H1 (cell line): ENCODE measurements around the gene AKAP9. TPM values are rescaled to one million over a fixed set of nuclear protein-coding genes. Genes with fewer than 3 reads are reported as not detected.

ENCODE experiments used
- CTCF ChIA-PET: fragments of 300-600 bp; sonication (Branson Sonifier 250); formaldehyde crosslinking; loops from one replicate; lab custom pipeline; 2021; ENCODE audit not compliant: partially characterized antibody; lab: Charles Lee
- POLR2A ChIA-PET: fragments of 300-600 bp; sonication (Branson Sonifier 250); formaldehyde crosslinking; loops from one replicate; lab custom pipeline; 2021; ENCODE audit warnings: inconsistent platforms; ENCODE audit not compliant: partially characterized antibody; lab: Charles Lee
- DNase-seq, 2 experiments: peaks; one replicate each; pipeline versions ENCODE4 v3.0.0 to v3.0.0-alpha.2; 2010 to 2022; ENCODE audit warnings: low spot score in 2 of 2, low read depth in 1 of 2, mixed read lengths in 1 of 2
- FAIRE-seq: peaks from 2 replicates; lab custom pipeline; 2011; peaks lifted over from hg19 to GRCh38; lab: Jason Lieb, UNC
- H2AFZ ChIP-seq: 2 replicates; pipeline ENCODE4 v1.8.1; 2012; ENCODE audit warnings: low read length, inconsistent platforms
- H2AK5ac ChIP-seq: 2 replicates; pipeline ENCODE4 v1.6.1; 2013; ENCODE audit warnings: low read depth, low read length
- H2BK120ac ChIP-seq: replicated peaks from 2 replicates; pipeline ENCODE3; 2013; ENCODE audit warnings: low read depth, low read length, inconsistent platforms
- H2BK12ac ChIP-seq: 2 replicates; pipeline ENCODE4 v1.6.1; 2013; ENCODE audit warnings: low read depth, low read length
- H2BK15ac ChIP-seq: 2 replicates; pipeline ENCODE4 v1.6.1; 2013; ENCODE audit warnings: low read length
- H2BK20ac ChIP-seq: 2 replicates; pipeline ENCODE4 v1.6.1; 2013; ENCODE audit warnings: low read length
- H2BK5ac ChIP-seq: 2 replicates; pipeline ENCODE4 v1.6.1; 2013; ENCODE audit warnings: low read depth, low read length
- H3K14ac ChIP-seq: 2 replicates; pipeline ENCODE4 v1.6.1; 2013; ENCODE audit warnings: inconsistent platforms; ENCODE audit not compliant: insufficient read length
- H3K18ac ChIP-seq: 2 replicates; pipeline ENCODE4 v1.6.1; 2013; ENCODE audit warnings: low read length; ENCODE audit errors: extremely low read depth
- H3K23ac ChIP-seq: 2 replicates; pipeline ENCODE4 v1.6.1; 2013; ENCODE audit warnings: inconsistent platforms; ENCODE audit not compliant: insufficient read length
- H3K23me2 ChIP-seq: 2 replicates; pipeline ENCODE4 v1.6.1; 2013; ENCODE audit warnings: low read depth, low read length
- H3K27ac ChIP-seq: 2 replicates; pipeline ENCODE4 v1.6.1; 2011; ENCODE audit warnings: low read depth, low read length, inconsistent platforms
- H3K27me3 ChIP-seq, 4 experiments: replicated peaks in 1 of 4; 1 replicate in 1 of 4; 2 replicates in 3 of 4; pipeline versions ENCODE4 v1.6.1 to v1.8.1; 2011 to 2013; ENCODE audit warnings: low read length in 3 of 4, mild to moderate bottlenecking in 3 of 4, inconsistent platforms in 2 of 4, mixed read lengths in 2 of 4, moderate library complexity in 1 of 4; ENCODE audit not compliant: control insufficient read depth in 3 of 4, insufficient read depth in 3 of 4; ENCODE audit errors: extremely low read depth in 1 of 4
- H3K36me3 ChIP-seq, 4 experiments: 2 replicates each; pipeline versions ENCODE4 v1.6.1 to v1.8.1; 2011 to 2013; ENCODE audit warnings: mild to moderate bottlenecking in 4 of 4, low read length in 3 of 4, moderate library complexity in 2 of 4, control low read depth in 1 of 4, inconsistent platforms in 1 of 4; ENCODE audit not compliant: insufficient read depth in 4 of 4, control insufficient read depth in 2 of 4
- H3K4ac ChIP-seq: replicated peaks from 2 replicates; pipeline ENCODE3; 2013; ENCODE audit warnings: low read length, low read depth, mixed read lengths, inconsistent platforms; ENCODE audit not compliant: insufficient read length
- H3K4me1 ChIP-seq, 4 experiments: replicated peaks in 1 of 4; 1 replicate in 1 of 4; 2 replicates in 3 of 4; pipeline versions ENCODE4 v1.6.1 to v1.8.1; 2011 to 2013; ENCODE audit warnings: low read length in 3 of 4, inconsistent platforms in 2 of 4, mixed read lengths in 1 of 4; ENCODE audit not compliant: insufficient read depth in 4 of 4, control insufficient read depth in 3 of 4
- H3K4me2 ChIP-seq, 2 experiments: 2 replicates each; pipeline versions ENCODE4 v1.6.1 to v1.8.1; 2011 to 2013; ENCODE audit warnings: low read depth in 2 of 2, low read length in 2 of 2, control low read depth in 1 of 2, inconsistent platforms in 1 of 2, mild to moderate bottlenecking in 1 of 2; ENCODE audit not compliant: insufficient read depth in 1 of 2
- H3K4me3 ChIP-seq, 4 experiments: fragments of 200-600, 300-600 bp in 1 of 4; sonication (generic), shearing (Covaris generic), sonication (Bioruptor Twin) in 1 of 4; 2 replicates each; pipeline versions ENCODE4 v1.5.1 to v1.8.1; 2011 to 2016; ENCODE audit warnings: low read length in 4 of 4, low read depth in 3 of 4, control low read depth in 2 of 4, inconsistent platforms in 2 of 4, mild to moderate bottlenecking in 2 of 4, mixed read lengths in 1 of 4, moderate library complexity in 1 of 4; ENCODE audit not compliant: insufficient read depth in 2 of 4; ENCODE audit errors: extremely low read depth in 1 of 4
- H3K56ac ChIP-seq: replicated peaks from 2 replicates; pipeline ENCODE3; 2013; ENCODE audit warnings: low read depth, mild to moderate bottlenecking, mixed read lengths, low read length, inconsistent platforms; ENCODE audit not compliant: insufficient read length
- H3K79me1 ChIP-seq: 2 replicates; pipeline ENCODE4 v1.6.1; 2013; ENCODE audit warnings: low read depth, low read length, control low read depth
- H3K79me2 ChIP-seq, 2 experiments: 2 replicates each; pipeline versions ENCODE4 v1.6.1 to v1.8.1; 2012 to 2013; ENCODE audit warnings: low read length in 2 of 2, mild to moderate bottlenecking in 2 of 2, inconsistent platforms in 1 of 2; ENCODE audit not compliant: insufficient read depth in 2 of 2, control insufficient read depth in 1 of 2
- H3K9ac ChIP-seq, 4 experiments: replicated peaks in 1 of 4; 1 replicate in 1 of 4; 2 replicates in 3 of 4; pipeline versions ENCODE4 v1.6.1 to v1.8.1; 2011 to 2013; ENCODE audit warnings: low read depth in 3 of 4, low read length in 3 of 4, control low read depth in 2 of 4, mild to moderate bottlenecking in 2 of 4, moderate library complexity in 2 of 4, inconsistent platforms in 1 of 4; ENCODE audit errors: extremely low read depth in 1 of 4
- H3K9me3 ChIP-seq, 2 experiments: 2 replicates each; pipeline versions ENCODE4 v1.6.1 to v1.8.1; 2012 to 2013; ENCODE audit warnings: mild to moderate bottlenecking in 2 of 2, moderate library complexity in 2 of 2, control low read depth in 1 of 2, inconsistent platforms in 1 of 2, low read depth in 1 of 2, low read length in 1 of 2, mixed read lengths in 1 of 2; ENCODE audit not compliant: insufficient read depth in 2 of 2
- H4K20me1 ChIP-seq, 2 experiments: replicated peaks in 1 of 2; 2 replicates each; pipeline versions ENCODE3 to v1.8.1; 2011 to 2013; ENCODE audit warnings: inconsistent platforms in 2 of 2, low read length in 2 of 2, mild to moderate bottlenecking in 1 of 2; ENCODE audit not compliant: insufficient read depth in 2 of 2, control insufficient read depth in 1 of 2
- H4K5ac ChIP-seq: 2 replicates; pipeline ENCODE4 v1.6.1; 2013; ENCODE audit warnings: low read length, low read depth, mixed read lengths, inconsistent platforms; ENCODE audit not compliant: insufficient read length
- H4K8ac ChIP-seq: 2 replicates; pipeline ENCODE4 v1.8.0; 2013; ENCODE audit warnings: mild to moderate bottlenecking, moderate library complexity, low read length, inconsistent platforms; ENCODE audit not compliant: insufficient read depth; ENCODE audit errors: extremely low read depth
- H4K91ac ChIP-seq: replicated peaks from 2 replicates; pipeline ENCODE3; 2013; ENCODE audit warnings: low read length, mixed read lengths, inconsistent platforms; ENCODE audit not compliant: insufficient read length
- BACH1 ChIP-seq: IDR thresholded peaks from 2 replicates; pipeline ENCODE4 v1.6.1; 2012; ENCODE audit warnings: low read length, improper control_type of control experiment
- WGBS, 2 experiments: shearing (Covaris generic) in 1 of 2; methylation state at CpG; one replicate each; pipeline versions ENCODE4 v1.1.6 to v1.1.7; 2013 to 2015; ENCODE audit warnings: low lambda C conversion rate in 2 of 2, mixed read lengths in 2 of 2, inconsistent platforms in 1 of 2, low coverage in 1 of 2, missing lambda C conversion rate in 1 of 2; ENCODE audit not compliant: insufficient replicate concordance in 2 of 2, insufficient coverage in 1 of 2, insufficient read length in 1 of 2; ENCODE audit errors: extremely low coverage in 1 of 2, missing lambda C conversion rate in 1 of 2; 5-methylcytosine and 5-hydroxymethylcytosine counted together
- polyA plus RNA-seq, 7 experiments: library from polyadenylated mRNA; depleted of rRNA in 3 of 7; stranded (reverse) in 5 of 7; unstranded in 2 of 7; fragments of >200 nt in 5 of 7; fragments of 200-250 nt in 2 of 7; gene quantifications; 1 replicate in 5 of 7; 2 replicates in 1 of 7; 4 replicates in 1 of 7; pipeline versions ENCODE4 v1.2.1 to v1.2.3, GENCODE V29; 2011 to 2013; ENCODE audit warnings: missing spikeins in 2 of 7, mixed read lengths in 2 of 7
- total RNA-seq: library from RNA; stranded (reverse); fragmentation: NEBNext Ultra II Directional; extraction: Animal tissue kit (Norgen Biotek cat#: 25700); gene quantifications from 2 replicates; pipeline ENCODE4 v1.2.1, GENCODE V29; 2021

The AKAP9 gene
- total and polyA plus RNA-seq, 2 of the 8 experiments (the other 6 are each of a cell fraction or from before 2014, with no cell fraction given): 6.2 to 26.3 TPM

DNA sequence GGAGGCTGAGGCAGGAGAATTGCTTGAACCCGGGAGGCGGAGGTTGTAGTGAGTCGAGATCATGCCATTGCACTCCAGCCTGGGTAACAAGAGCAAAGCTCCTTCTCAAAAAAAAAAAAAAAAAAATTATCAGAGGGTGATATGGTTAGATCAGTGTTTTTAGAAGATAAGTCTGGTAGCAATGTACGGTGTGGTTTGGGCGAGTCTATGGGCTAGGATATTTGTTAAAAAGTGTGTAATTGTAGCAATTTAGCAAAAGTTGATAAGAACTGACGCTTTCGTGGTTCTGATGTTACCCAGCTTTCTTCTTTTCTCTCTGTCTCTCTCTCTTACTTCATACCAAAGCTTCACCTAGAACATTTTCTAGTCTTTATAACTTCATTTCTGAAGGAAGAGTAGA lies 200.5 kb downstream of the AKAP9 start:
- 97% methylated on average over 5 of the region's 7 CpGs; no CpG with 5 or more reads in 1 of the 2 experiments for WGBS, 2 experiments
- Histone ChIP-seq H3K79me2 (no peaks in the 10 kb centered on the region), H3K9me3 (peaks cover 0 to 8% of the 10 kb centered on the region in 2 experiments; a peak in 1 of 4 replicates), H2BK5ac (no peak overlapping the region), H2BK120ac (no peak overlapping the region), H3K23ac (no peak overlapping the region), H2BK20ac (no peak overlapping the region), H4K91ac (no peak overlapping the region), H3K23me2 (no peaks in the 10 kb centered on the region), H3K27ac (no peak overlapping the region), H4K20me1 (no peaks in the 10 kb centered on the region), H3K9ac (no peak overlapping the region), H3K36me3 (no peaks in the 10 kb centered on the region), H3K18ac (no peak overlapping the region), H3K79me1 (no peaks in the 10 kb centered on the region), H3K56ac (no peak overlapping the region), H2AFZ (no peak overlapping the region), H4K8ac (no peak overlapping the region), H3K4me3 (no peak overlapping the region), H2AK5ac (no peak overlapping the region), H2BK12ac (no peak overlapping the region), H3K14ac (no peak overlapping the region), H3K4ac (no peak overlapping the region), H2BK15ac (no peak overlapping the region), H3K4me1 (no peaks in the 10 kb centered on the region), H4K5ac (no peak overlapping the region), H3K4me2 (no peak overlapping the region), H3K27me3 (no peaks in the 10 kb centered on the region)
- ChIA-PET POLR2A (no interaction called here), CTCF (interaction anchor here (1.2 kb wide), 1 partner anchor 8 kb away, joined by 4 read pairs; no protein-coding TSS in a partner anchor)
- FAIRE-seq (no peak), DNase-seq (no peak)
- no peak for TF ChIP-seq BACH1
